ENCODE data around the gene ZNF641.

The ZNF641 gene

DNA sequence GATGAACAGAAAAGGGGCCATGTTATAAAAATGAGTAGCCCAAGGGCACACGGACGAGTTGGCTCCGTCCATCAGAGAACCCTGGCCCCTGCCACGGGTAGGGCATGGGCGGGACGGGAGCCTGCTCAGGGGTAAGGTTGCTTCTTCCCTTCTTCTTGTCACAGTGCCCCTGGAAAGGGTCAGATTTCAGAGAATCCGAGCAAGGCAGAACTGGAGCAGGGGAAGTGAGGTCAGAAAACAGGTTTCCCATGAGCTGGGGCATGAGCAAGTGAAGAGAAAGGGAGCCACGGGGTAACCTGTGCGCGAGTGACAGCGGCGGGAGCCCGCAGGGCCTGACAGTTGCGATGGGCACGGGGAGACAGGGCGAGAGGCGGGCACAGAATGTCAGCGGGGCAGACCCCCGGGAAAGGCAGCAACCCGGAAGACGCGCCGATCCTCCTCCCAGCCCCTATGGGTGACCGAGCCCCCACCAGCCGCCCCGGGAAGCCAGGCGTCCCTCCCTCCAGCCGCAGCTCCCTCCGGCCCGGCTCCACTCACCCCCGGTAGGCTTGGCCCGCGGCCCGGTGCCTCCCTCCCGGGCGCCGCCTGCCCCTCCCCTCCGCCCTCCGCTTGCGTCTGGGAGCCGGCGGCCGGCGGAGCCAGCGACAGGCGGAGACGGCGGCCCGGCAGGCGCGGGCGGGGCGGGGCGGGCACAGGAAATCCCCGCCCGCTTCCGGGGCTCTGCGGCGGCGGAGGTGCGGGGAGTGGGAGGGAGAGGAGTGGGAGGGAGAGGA is at the start of gene ZNF641:
ZNF641 (minus strand) TSS at position 671 of the 773 bp plus-strand sequence. CDS start 2,829 bp downstream, outside the sequence.
- peak; percentile 48 for DNase-seq

DNA sequence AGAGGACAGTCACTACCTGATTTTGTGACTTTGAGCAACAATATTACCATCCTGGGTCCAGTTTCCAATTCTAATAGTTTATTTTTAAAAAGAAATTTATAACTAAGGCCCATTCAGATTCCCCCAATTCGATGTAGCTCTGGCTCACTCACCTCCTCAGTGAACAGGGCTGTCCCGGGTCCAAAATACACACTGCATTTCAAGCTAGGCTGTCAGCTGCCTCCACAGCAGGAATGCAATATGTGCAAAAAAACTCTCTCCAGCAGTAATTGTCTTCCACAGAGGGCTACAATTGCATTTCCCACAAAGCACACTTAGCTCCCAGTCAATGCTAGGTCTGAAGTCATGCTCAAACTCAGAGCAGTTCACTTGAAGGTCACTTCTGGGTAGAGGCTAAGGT is 39.3 kb upstream of the ZNF641 start:
- DNase-seq = no peak

DNA sequence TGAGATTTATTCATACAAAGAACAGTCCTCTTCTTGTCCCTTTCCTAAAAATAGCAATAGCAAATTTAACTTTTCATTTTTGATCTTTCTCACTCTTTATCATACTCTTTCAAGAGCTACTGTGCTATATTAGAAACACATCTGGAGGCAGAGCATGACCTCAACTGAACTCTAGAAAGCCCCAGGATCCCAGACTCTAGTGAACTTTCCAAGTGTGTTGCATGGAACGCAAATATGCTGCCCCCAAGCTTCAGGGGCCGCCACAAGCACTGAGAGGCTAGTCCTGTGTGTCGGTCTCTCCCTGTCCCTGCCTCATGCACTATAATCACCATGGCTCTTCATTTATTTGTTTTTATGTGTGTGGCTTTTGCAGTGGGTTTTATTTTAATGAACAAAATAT is 38.7 kb upstream of the ZNF641 start:
- DNase-seq = no peak

DNA sequence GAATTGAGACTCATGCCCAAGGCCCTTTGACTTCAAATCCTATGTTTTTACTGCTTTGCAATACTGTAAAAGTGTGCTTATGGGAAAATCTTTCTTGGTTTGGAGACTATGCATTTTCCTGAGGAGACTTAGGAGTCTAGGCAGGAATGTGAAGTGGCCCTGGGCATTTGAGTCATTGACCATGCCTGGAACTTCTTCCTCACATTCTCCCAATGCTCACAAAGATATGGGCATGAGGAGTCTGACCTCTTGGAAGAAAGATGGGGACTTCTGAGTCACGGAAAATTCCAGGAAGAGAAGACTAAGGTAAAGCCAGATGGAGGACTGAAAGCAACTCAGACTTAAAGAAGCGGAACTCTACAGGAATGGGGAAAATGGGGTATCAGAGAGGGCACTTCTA is 38.2 kb upstream of the ZNF641 start:
- DNase-seq = no peak

GRCh38 chr12:48388460-48388859 is 37.7 kb upstream of the ZNF641 start:
- DNase-seq = no peak

DNA sequence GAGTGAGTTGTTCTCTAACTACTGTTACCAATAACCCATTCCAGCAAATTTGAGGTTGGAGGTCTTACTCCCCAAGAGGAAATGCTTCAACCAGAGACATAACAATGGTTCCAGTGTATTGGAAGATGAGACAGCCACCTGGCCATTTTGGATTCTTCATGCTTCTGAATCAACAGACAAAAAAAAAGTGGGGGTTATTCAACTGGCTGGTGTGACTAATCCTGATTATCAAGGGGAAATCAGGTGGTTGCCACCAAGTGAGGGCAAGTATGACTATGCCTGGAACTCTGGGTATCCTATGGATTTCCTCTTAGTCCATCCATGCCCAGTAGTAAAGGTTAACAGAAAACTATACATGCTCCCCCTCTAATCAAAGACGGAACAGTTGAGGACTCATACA is 29.9 kb upstream of the ZNF641 start:
- no peak for DNase-seq

DNA sequence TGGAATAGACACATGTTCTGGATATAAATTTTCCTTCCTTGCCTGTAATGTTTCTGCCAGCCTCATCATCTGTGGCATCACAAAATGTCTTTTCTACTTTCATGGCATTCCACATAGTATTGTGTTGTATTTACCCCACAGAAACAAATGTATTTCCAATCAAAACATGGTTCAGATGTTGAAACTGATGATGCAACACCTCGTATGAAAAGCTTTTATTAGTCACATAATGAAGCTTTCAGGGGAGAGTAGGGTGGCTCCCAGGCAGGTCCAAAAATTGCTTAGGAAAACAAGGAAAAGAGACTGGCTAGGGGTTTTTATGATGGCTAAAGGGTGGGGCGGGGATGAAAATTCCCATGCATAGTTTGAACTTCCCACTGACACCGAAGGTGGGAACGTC is 29.1 kb upstream of the ZNF641 start:
- DNase-seq = no peak

DNA sequence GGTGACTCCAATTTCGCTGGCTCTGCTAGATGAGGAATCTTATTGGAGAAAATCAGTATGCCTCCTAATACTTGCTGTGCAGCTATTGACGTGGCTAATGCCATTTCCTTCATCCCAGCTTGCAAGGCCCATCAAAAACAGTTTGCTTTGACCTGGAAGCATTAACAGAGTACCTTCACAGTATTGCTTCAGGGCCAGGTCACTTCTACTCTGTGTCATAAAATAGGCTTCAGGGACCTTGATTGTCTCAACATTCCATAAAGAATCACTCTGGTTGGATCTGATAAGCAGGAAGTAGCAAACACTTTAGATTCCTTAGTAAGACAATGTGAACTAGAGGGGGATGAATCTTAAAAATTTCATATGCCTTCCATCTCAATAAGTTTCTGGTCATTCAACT is 26.9 kb upstream of the ZNF641 start:
- no peak for DNase-seq

GRCh38 chr12:48374164-48374563 is 23.4 kb upstream of the ZNF641 start:
- DNase-seq = no peak

GRCh38 chr12:48366131-48366530 is 15.4 kb upstream of the ZNF641 start:
- no peak for DNase-seq

DNA sequence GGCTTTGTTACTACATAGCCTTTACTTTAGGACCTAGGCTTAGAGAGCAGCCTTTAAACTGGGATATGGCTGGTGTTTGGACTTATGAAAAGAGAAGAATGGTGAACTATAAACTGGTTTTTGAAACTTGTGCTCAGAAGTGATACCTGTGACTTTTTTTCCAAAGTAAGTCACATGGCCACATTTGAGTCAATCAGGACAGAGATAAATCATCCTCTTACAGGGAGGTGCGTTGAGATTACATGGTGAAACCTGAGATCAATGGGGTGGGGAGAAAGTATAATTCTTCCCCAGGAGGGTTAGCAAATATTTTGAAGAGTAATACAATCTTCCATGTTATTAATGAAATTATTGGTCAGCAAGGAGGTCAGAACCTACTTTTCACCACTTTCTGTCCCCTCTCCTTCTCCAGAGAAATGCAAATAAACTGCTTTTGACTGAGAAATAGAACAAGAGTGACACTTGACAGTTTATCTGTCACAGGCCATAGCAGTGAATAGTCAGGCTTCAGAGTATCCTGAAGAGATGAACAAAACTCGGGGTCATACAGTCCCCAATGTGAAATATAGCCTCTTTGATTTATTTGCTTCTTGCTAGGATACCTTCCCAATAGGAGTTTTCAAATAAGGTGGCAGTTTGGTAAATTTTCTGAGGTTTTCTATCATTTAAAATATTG is 11.1 kb upstream of the ZNF641 start:
- DNase-seq = no peak

DNA sequence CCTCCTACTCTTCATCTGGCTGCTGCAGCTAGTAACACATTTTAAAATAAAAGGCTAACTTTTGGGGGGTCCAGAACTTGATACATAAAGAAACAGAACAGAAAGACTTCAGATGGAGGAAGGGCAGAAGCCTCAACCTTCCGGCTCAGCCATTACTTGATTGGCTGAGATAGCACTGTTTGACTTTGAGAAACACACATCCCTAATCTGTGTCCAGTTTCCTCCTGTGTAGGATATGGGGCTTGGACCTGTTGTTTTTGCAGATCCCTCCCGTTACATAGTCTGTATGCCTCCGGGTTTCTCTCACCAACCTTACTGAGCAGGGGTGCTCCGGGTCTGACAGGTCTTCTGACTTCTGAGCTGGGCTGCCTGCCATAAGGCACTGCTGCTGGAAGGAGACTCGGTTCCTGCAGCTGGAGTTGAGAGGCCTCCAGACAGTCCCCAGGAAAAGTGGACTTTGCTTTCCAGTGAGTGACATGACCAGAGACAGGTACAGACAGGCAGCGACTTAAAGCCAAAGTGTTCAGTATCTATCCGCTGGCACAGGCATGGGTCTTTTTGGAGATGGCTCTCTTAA is 8.3 kb upstream of the ZNF641 start:
- DNase-seq = no peak

DNA sequence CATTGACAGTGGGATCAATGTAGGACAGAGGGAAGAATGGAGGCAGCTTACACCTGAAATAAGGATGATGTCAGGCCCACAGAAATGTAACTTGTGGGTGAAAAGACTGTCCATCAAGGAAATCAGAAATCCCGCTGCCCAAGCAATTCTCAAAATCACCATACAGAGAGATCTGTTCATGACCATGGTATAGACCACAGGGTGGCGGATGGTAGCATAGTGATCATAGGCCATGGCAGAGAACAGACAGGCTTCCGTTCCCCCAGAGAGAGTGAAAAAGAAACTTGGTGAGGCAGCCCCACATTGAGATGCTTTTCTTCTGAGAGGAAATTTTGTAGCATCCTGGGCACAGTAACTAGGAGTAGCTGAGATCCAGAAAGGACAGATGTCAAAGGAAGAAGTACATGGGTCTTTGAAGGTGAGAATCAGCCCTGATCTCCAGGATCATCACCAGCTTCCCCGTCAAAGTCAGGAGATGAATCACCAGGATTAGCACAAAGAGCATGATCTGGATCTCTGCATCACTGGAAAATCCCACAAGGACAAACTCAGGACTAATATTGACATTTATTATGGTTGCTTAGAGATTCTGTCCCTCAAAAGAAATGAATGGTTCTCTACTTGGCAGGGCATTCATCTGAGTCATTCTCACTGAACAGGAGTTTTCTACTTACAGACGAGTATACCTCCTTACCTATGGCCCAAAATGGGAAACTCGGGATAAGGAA is 5.5 kb upstream of the ZNF641 start:
- no peak for DNase-seq

GRCh38 chr12:48352157-48352760 is 1.5 kb upstream of the ZNF641 start:
- DNase-seq = no peak

GRCh38 chr12:48351022-48351708 is 446 bp upstream of the ZNF641 start:
- DNase-seq = no peak

DNA sequence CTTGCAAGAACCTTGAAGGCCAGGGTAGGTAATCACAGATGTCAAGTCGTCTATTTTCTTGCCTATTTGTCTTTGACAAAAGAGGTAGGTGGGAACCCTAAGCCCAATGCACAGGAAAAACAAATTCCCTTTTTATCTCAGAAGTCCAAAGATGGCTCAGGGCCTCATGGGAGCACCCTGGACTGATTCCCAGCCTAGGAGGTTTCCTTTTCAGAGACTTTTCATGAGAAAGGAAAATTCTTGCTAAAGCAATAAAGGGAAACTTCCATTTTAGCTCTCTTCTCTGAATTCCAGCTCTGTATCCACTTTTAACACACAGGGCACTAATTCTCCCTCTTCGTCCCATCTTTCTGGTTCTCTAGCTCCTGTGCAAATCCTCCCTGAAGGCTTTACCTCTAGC is 1.2 kb downstream of the ZNF641 start:
- no peak for DNase-seq

- no peak for DNase-seq
Observed at GRCh38 chr12:48342980-48343379, 7.7 kb downstream of the ZNF641 start.

- DNase-seq = no peak
Observed at GRCh38 chr12:48340943-48341342, 9.8 kb downstream of the ZNF641 start.

DNA sequence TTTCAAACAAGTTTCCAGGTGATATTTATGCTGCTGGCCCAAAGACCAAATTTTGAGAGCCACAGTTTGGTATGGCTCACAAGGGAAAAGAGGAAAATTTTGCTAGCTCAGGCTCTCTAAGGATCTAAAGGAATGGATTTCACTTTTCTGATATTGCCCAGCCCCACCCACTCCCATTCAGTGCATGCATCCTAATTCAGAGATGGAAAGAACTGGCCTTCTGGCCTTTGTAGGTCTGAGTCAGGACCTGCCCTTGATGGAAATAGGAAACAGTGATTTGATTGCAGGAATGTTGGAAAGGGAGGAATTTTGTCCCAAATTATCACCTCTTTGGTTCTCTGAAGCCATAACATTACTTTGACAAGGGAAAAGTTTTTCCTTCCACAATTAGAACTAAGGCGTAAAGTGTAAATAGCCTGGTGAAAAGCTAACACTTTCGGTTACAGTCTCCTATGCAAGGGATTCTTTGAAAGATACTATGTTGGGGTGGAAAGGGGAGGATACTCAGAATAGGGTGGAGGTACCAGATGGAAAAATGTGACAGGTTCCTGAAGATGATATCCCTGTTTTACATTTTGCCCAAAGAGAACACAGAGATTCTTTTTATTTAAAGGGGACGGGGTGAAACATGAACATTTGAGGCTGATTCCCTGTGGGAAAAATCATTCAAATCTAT is 11.1 kb downstream of the ZNF641 start:
- no peak for DNase-seq

DNA sequence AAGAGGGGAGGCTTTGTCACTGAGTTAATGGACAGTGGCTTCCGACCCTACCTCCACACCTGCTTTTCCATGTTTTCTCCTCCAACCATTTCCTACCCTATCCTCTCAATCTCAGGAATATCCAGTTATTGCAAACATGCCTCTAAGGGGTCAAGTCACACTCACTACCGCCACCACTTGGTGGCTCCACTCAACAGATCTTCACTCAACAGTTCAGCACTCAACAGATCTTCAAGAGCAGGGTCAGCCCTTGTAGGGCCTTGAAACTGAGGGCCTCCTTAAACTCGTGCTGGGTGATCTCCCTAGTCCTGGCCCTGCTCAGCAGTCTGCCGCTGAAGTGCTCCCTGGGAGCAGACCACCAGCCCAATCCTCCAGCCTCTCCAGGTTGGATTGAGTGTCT is 14.2 kb downstream of the ZNF641 start:
- no peak for DNase-seq

- no peak for DNase-seq
Observed at GRCh38 chr12:48336061-48336460, 14.7 kb downstream of the ZNF641 start.

DNA sequence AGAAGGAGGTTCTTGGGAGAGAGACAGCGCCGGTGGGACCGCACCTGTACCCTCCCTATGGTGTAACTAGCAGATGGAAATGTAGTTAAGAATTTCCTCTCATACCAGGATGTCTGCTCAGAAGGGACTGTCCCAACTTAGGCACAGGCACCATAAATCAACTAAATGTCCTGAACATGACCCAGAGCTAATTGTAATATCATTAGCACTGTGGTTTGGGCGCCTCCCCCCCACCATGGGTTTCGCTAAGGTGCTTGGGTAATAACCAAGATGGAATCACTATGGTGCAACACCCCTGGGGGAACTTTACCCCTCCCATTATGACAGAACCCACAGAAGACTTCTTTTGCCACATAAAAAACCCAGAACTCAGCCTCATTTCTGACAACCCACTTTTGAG is 15.9 kb downstream of the ZNF641 start:
- no peak for DNase-seq

Data from DMS153 (cell line).